ENCODE data around the gene RBFOX1.

- TF ChIP-seq CTCF (IDR thresholded peaks at IDR 0.05) (no peak), EP300 (IDR thresholded peaks at IDR 0.05) (no peak), POLR2AphosphoS5 (IDR thresholded peaks at IDR 0.05) (no peak)
Measured at GRCh38 chr16:7284780-7285179, 47.9 kb upstream of the RBFOX1 start.
